ENCODE measurements around the gene DPYSL3. TPM values are rescaled to one million over a fixed set of nuclear protein-coding genes. Genes with fewer than 3 reads are reported as not detected.
A peak's percentile ranks its signal among the peaks of the same experiment; 100 is the strongest.

DPYSL3 gene
- total RNA-seq, 4 donors from 2014 or later, result 27.6 to 107 (median 31.4) TPM

GRCh38 chr5:147466360-147466980 is 43.4 kb downstream of the DPYSL3 start:
- H3K27ac ChIP-seq, result peak overlapping the region in 1 of 4 donors; percentile 10
- no peak for DNase-seq
- in situ Hi-C loops (cut with MboI; ENCODE audit: low pct_ligation_motif_present in 1 of 4, low pct_unique_long_range_greater_than_20kb in 1 of 4, low sequenced_read_pairs in 3 of 4), result loop anchor here in 1 of 4 donors (10.0 kb wide), 1 partner anchor 98 kb away; no protein-coding TSS in a partner anchor
- no peaks in the 10 kb centered on the region for H3K4me1 ChIP-seq
- intact Hi-C loops (cut with DNase I; ENCODE audit: low total_unique reads), result no loop called here
- H3K27me3 ChIP-seq, result no peaks in the 10 kb centered on the region
- 68% methylated on average over 6 of the region's 6 CpGs; no CpG with 5 or more reads in 1 of the 2 donors for WGBS, 2 donors (ENCODE audit: low coverage in 1 of 2)
- no peaks in the 10 kb centered on the region for H3K9me3 ChIP-seq
- TF ChIP-seq, protein P1, sequence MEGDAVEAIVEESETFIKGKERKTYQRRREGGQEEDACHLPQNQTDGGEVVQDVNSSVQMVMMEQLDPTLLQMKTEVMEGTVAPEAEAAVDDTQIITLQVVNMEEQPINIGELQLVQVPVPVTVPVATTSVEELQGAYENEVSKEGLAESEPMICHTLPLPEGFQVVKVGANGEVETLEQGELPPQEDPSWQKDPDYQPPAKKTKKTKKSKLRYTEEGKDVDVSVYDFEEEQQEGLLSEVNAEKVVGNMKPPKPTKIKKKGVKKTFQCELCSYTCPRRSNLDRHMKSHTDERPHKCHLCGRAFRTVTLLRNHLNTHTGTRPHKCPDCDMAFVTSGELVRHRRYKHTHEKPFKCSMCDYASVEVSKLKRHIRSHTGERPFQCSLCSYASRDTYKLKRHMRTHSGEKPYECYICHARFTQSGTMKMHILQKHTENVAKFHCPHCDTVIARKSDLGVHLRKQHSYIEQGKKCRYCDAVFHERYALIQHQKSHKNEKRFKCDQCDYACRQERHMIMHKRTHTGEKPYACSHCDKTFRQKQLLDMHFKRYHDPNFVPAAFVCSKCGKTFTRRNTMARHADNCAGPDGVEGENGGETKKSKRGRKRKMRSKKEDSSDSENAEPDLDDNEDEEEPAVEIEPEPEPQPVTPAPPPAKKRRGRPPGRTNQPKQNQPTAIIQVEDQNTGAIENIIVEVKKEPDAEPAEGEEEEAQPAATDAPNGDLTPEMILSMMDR (IDR thresholded peaks at IDR 0.05), result no peak
- TF ChIP-seq POLR2AphosphoS5 (IDR thresholded peaks at IDR 0.05) (no peak), POLR2A (IDR thresholded peaks at IDR 0.05) (no peak), EP300 (IDR thresholded peaks at IDR 0.05; ENCODE audit: low read depth) (no peak)
- H3K4me3 ChIP-seq, result no peak overlapping the region
- H3K36me3 ChIP-seq, result no peaks in the 10 kb centered on the region

DNA sequence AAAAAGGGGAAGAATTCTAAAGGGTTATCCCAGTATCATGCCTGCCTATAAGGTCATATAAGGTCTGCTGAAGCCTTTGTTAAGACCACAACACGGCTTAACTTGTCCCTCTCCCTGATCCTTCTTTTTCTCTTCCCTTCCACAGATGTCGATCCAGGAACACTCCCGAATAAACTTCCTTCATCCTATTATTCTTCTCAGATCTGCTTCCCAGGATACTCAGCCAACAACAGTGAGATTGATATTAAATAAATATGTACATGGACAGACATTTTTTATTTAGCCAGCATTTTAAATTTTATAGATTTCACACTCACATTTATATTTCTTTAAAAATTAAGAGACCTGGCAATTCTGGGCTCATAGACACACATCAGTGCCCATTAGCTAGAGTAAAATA is 44.1 kb downstream of the DPYSL3 start:
- no peak for DNase-seq

DNA sequence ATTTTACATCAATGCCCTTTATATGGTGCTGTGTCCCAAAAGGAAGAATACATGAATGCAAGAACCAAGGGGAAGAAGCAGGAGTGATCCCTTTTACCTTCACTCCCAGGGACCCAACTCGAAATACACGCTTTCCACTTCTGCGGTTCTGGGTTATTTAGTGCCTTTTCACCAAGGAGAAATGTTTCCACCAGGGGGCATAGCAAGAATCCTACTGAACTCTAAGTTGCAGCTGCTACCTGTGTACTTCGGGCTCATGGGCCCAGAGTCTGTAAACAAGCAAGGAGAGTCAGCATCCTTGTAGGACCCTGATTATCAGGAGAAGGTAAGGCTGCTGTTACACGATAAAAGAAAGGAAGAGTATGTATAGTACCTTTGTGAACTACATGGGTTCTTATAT is 45.7 kb downstream of the DPYSL3 start:
- in situ Hi-C loops (cut with MboI; ENCODE audit: low pct_ligation_motif_present in 1 of 4, low pct_unique_long_range_greater_than_20kb in 1 of 4, low sequenced_read_pairs in 3 of 4) (loop anchor here in 1 of 4 donors (10.0 kb wide), 1 partner anchor 101 kb away; no protein-coding TSS in a partner anchor), intact Hi-C loops (cut with DNase I; ENCODE audit: low total_unique reads) (no loop called here)
- DNase-seq, result no peak

More for the DNA sequence above, 44.1 kb downstream of the DPYSL3 start:
- Histone ChIP-seq H3K4me3 (no peak overlapping the region), H3K4me1 (no peaks in the 10 kb centered on the region), H3K27me3 (no peaks in the 10 kb centered on the region), H3K36me3 (no peaks in the 10 kb centered on the region), H3K27ac (no peak overlapping the region), H3K9me3 (no peaks in the 10 kb centered on the region)
- WGBS, 2 donors (ENCODE audit: low coverage in 1 of 2), result 74 to 100% methylated on average over 1 to 3 of the region's 3 CpGs
- in situ Hi-C loops (cut with MboI; ENCODE audit: low pct_ligation_motif_present in 1 of 4, low pct_unique_long_range_greater_than_20kb in 1 of 4, low sequenced_read_pairs in 3 of 4), result loop anchor here in 1 of 4 donors (10.0 kb wide), 1 partner anchor 99 kb away; no protein-coding TSS in a partner anchor
- intact Hi-C loops (cut with DNase I; ENCODE audit: low total_unique reads), result no loop called here
- TF ChIP-seq, protein P1 (IDR thresholded peaks at IDR 0.05), result no peak
- TF ChIP-seq POLR2A (IDR thresholded peaks at IDR 0.05) (no peak), POLR2AphosphoS5 (IDR thresholded peaks at IDR 0.05) (no peak), EP300 (IDR thresholded peaks at IDR 0.05; ENCODE audit: low read depth) (no peak)

DNA sequence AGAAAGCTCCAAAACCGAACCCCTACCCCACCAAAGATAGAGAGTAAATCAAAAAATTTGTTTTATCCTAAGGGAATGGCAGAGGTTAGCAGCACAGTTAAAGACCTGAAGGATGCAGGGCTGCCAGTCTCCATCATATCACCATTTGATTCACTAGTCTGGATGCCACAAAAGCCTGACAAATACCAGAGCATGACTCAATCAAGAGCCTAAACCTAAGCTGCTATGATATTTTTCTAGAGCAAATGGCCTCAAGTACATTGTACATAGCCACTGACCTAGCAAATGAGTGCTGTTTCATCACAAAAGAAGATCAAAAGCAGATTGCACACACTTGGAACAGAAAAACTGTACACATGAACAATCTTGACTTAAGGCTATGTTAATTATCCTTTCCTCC is 48.0 kb downstream of the DPYSL3 start:
- 20 to 87% methylated on average over 1 of the region's 1 CpG for WGBS, 2 donors (ENCODE audit: low coverage in 1 of 2)
- Histone ChIP-seq H3K27me3 (no peaks in the 10 kb centered on the region), H3K4me3 (no peak overlapping the region), H3K36me3 (no peaks in the 10 kb centered on the region), H3K4me1 (peaks cover 0 to 2% (median 0%) of the 10 kb centered on the region in 4 donors), H3K27ac (no peak overlapping the region), H3K9me3 (no peaks in the 10 kb centered on the region)
- in situ Hi-C loops (cut with MboI; ENCODE audit: low pct_ligation_motif_present in 1 of 4, low pct_unique_long_range_greater_than_20kb in 1 of 4, low sequenced_read_pairs in 3 of 4) (loop anchor here in 1 of 4 donors (10.0 kb wide), 1 partner anchor 103 kb away; no protein-coding TSS in a partner anchor), intact Hi-C loops (cut with DNase I; ENCODE audit: low total_unique reads) (no loop called here)
- DNase-seq, result no peak
- TF ChIP-seq EP300 (IDR thresholded peaks at IDR 0.05; ENCODE audit: low read depth) (no peak), POLR2AphosphoS5 (IDR thresholded peaks at IDR 0.05) (no peak)

More for the DNA sequence above, 45.7 kb downstream of the DPYSL3 start:
- no peaks in the 10 kb centered on the region for H3K9me3 ChIP-seq
- 67 to 93% methylated on average over 3 to 5 of the region's 5 CpGs for WGBS, 2 donors (ENCODE audit: low coverage in 1 of 2)
- H3K4me1 ChIP-seq, result peaks cover 0 to 2% (median 0%) of the 10 kb centered on the region in 4 donors
- no peak overlapping the region for H3K4me3 ChIP-seq
- TF ChIP-seq, protein P1 (IDR thresholded peaks at IDR 0.05), result peak; percentile 16 to 30 (median 25)
- TF ChIP-seq POLR2A (IDR thresholded peaks at IDR 0.05), result no peak
- H3K27ac ChIP-seq, result no peak overlapping the region
- no peaks in the 10 kb centered on the region for H3K36me3 ChIP-seq
- H3K27me3 ChIP-seq, result no peaks in the 10 kb centered on the region

All from transverse colon (tissue), 4 donors.